ENCODE results near the gene XYLT1. TPM values are rescaled to one million over a fixed set of nuclear protein-coding genes. Genes with fewer than 3 reads are reported as not detected.

XYLT1 gene
- total RNA-seq, 1 experiment from 2014 or later = 7.5 TPM

GRCh38 chr16:17298238-17298637 lies 172.5 kb downstream of the XYLT1 start:
- Mint-ChIP-seq H3K4me1 (ENCODE audit: low read depth, unreplicated experiment) (peaks cover 19% of the 10 kb centered on the region), H3K27me3 (ENCODE audit: unreplicated experiment) (no peaks in the 10 kb centered on the region), H3K9me3 (ENCODE audit: low read depth, unreplicated experiment) (no peaks in the 10 kb centered on the region), H3K27ac (ENCODE audit: unreplicated experiment) (no peak overlapping the region), H3K4me3 (ENCODE audit: low read depth, unreplicated experiment) (no peak overlapping the region), H3K36me3 (ENCODE audit: insufficient read depth, unreplicated experiment) (no peaks in the 10 kb centered on the region)
- intact Hi-C loops (cut with micrococcal nuclease; ENCODE audit: unreplicated experiment) = no loop called here
- CTCF ChIA-PET = interaction anchor here (0.6 to 1.2 kb wide), 2 partner anchors 9 to 15 kb away, joined by 3 read pairs; no protein-coding TSS in a partner anchor
- no TSS peak for BruUV-seq (replicated peaks)
- TF ChIP-seq CTCF (IDR thresholded peaks at IDR 0.05; ENCODE audit: unreplicated experiment) = no peak
- no peak for DNase-seq

GRCh38 chr16:17296431-17296830 lies 174.3 kb downstream of the XYLT1 start:
- Mint-ChIP-seq H3K9me3 (ENCODE audit: low read depth, unreplicated experiment) (no peaks in the 10 kb centered on the region), H3K36me3 (ENCODE audit: insufficient read depth, unreplicated experiment) (no peaks in the 10 kb centered on the region), H3K27me3 (ENCODE audit: unreplicated experiment) (no peaks in the 10 kb centered on the region), H3K4me3 (ENCODE audit: low read depth, unreplicated experiment) (no peak overlapping the region), H3K27ac (ENCODE audit: unreplicated experiment) (no peak overlapping the region), H3K4me1 (ENCODE audit: low read depth, unreplicated experiment) (peaks cover 9% of the 10 kb centered on the region)
- DNase-seq = no peak
- BruUV-seq (replicated peaks) = no TSS peak
- intact Hi-C loops (cut with micrococcal nuclease; ENCODE audit: unreplicated experiment) = no loop called here
- CTCF ChIA-PET = no interaction called here
- no peak for TF ChIP-seq CTCF (IDR thresholded peaks at IDR 0.05; ENCODE audit: unreplicated experiment)

- Mint-ChIP-seq H3K9me3 (ENCODE audit: low read depth, unreplicated experiment) (no peaks in the 10 kb centered on the region), H3K36me3 (ENCODE audit: insufficient read depth, unreplicated experiment) (no peaks in the 10 kb centered on the region), H3K4me3 (ENCODE audit: low read depth, unreplicated experiment) (no peak overlapping the region), H3K27me3 (ENCODE audit: unreplicated experiment) (no peaks in the 10 kb centered on the region), H3K27ac (ENCODE audit: unreplicated experiment) (no peak overlapping the region), H3K4me1 (ENCODE audit: low read depth, unreplicated experiment) (peaks cover 9% of the 10 kb centered on the region)
- TF ChIP-seq CTCF (IDR thresholded peaks at IDR 0.05; ENCODE audit: unreplicated experiment) = no peak
- BruUV-seq (replicated peaks) = no TSS peak
- intact Hi-C loops (cut with micrococcal nuclease; ENCODE audit: unreplicated experiment) = no loop called here
- no peak for DNase-seq
- CTCF ChIA-PET = no interaction called here
These were observed 174.8 kb downstream of the XYLT1 start for GRCh38 chr16:17295948-17296347.

GRCh38 chr16:17294856-17295255 lies 175.9 kb downstream of the XYLT1 start:
- BruUV-seq (replicated peaks) = no TSS peak
- no peaks in the 10 kb centered on the region for H3K9me3 Mint-ChIP-seq (ENCODE audit: low read depth, unreplicated experiment)
- H3K4me1 Mint-ChIP-seq (ENCODE audit: low read depth, unreplicated experiment) = peaks cover 5% of the 10 kb centered on the region
- intact Hi-C loops (cut with micrococcal nuclease; ENCODE audit: unreplicated experiment) = no loop called here
- no peak overlapping the region for H3K27ac Mint-ChIP-seq (ENCODE audit: unreplicated experiment)
- H3K4me3 Mint-ChIP-seq (ENCODE audit: low read depth, unreplicated experiment) = no peak overlapping the region
- no peaks in the 10 kb centered on the region for H3K27me3 Mint-ChIP-seq (ENCODE audit: unreplicated experiment)
- no peaks in the 10 kb centered on the region for H3K36me3 Mint-ChIP-seq (ENCODE audit: insufficient read depth, unreplicated experiment)
- CTCF ChIA-PET = no interaction called here
- TF ChIP-seq CTCF (IDR thresholded peaks at IDR 0.05; ENCODE audit: unreplicated experiment) = no peak
- DNase-seq = no peak
